HT-29 (cell line): Measurements from ENCODE around the gene HSD11B1L. TPM values are rescaled to one million over a fixed set of nuclear protein-coding genes. Genes with fewer than 3 reads are reported as not detected.
"Not testable (repeated sequence)": the region's sequence is repeated elsewhere in the genome, so short reads cannot be mapped to it uniquely, and the experiment has no call there.

Experiments used
- DNase-seq: peaks from one replicate; pipeline ENCODE4 v3.0.0-alpha.2; 2015; ENCODE audit warnings: low spot score
- total RNA-seq: library from RNA; depleted of rRNA; stranded (reverse); fragments of >200 nt; shearing (Covaris generic); gene quantifications from 2 replicates; pipeline ENCODE4 v1.2.3, GENCODE V29; 2014

HSD11B1L gene
- total RNA-seq, 1 experiment from 2014 or later = 4.1 TPM

DNA sequence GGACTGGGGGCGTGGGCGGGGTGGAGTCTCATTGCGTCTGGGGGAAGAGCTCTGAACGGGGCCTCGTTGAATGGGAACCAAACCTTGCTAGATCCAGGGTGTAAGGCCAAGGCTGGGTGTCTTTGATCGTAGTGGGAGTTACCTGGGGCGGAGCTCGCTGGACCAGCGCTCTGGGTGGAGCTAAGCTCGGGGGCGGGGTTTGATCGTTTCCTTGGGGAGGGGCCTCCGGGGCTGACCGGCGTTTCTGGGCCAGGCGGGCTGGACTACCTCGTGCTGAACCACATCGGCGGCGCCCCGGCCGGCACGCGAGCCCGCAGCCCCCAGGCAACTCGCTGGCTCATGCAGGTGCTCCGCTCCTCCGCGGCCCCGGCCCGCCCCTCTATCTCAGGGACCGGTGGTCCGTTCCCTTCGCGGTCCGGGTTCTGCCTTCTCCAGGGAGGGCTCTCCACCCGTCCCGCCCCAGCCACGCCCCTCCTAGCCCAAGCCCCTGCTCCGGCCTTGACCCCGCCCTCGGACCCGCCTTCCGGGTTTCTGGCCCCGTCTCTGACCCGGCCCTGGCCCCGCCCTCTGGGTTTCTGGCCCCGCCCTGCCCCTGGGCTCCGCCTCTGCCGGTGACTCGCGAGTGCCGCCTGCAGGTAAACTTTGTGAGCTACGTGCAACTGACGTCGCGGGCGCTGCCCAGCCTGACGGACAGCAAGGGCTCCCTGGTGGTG, 6.0 kb downstream of the HSD11B1L start:
- peak; percentile 92 for DNase-seq

DNA sequence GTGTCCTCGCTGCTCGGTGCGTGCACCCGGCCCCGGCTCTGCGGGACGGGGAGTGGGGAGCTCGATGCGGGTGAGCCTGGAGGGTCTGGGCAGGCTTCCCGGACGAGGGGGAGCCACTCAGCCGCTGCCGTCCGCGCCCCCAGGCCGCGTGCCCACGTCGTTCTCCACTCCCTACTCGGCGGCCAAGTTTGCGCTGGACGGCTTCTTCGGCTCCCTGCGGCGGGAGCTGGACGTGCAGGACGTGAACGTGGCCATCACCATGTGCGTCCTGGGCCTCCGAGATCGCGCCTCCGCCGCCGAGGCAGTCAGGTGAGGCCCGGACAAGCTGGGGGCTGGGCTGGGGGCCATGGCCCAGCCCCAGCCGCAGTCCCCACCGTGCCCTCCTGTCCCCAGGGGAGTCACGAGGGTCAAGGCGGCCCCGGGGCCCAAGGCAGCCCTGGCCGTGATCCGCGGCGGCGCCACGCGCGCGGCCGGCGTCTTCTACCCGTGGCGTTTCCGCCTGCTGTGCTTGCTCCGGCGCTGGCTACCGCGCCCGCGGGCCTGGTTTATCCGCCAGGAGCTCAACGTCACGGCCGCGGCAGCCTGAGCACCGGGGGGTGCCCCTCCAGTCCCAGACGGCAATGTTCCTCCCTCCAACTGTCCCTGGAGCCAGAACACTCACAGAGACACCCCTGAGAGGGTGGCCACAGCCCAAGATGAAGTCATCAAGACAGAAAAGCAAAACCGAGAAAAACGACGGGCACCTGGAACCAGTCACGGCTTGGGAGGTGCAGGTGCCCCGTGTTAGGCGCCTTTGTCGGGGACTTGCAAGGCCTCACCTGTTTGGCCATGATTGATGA, 6.8 kb downstream of the HSD11B1L start:
- no peak for DNase-seq

DNA sequence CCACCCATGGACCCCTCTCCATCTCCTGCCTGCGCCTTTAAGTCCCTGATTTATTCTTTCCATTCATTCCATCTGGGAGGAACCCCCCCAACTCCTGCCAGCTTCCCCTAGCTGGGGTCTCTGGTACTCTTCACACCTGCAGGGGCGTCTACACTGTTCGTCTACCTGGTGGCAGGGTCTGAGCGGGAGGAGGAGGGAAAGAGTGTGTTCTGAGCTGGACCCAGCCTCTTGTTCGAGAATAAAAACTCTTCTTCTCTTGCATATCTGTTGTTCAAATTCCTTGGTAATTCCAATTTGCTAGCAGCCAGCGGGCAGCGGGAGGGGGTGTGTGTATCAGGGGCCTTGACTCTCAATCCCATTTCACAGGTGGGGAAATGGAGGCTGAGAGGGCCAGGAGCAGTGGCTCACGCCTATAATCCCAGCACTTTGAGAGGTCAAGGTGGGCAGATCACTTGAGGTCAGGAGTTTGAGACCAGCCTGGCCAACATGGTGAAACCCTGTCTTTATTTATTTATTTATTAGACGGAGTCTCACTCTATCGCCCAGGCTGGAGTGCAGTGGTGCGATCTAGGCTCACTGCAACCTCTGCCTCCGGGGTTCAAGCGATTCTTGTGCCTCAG, 7.5 kb downstream of the HSD11B1L start:
- not testable (repeated sequence) for DNase-seq

DNA sequence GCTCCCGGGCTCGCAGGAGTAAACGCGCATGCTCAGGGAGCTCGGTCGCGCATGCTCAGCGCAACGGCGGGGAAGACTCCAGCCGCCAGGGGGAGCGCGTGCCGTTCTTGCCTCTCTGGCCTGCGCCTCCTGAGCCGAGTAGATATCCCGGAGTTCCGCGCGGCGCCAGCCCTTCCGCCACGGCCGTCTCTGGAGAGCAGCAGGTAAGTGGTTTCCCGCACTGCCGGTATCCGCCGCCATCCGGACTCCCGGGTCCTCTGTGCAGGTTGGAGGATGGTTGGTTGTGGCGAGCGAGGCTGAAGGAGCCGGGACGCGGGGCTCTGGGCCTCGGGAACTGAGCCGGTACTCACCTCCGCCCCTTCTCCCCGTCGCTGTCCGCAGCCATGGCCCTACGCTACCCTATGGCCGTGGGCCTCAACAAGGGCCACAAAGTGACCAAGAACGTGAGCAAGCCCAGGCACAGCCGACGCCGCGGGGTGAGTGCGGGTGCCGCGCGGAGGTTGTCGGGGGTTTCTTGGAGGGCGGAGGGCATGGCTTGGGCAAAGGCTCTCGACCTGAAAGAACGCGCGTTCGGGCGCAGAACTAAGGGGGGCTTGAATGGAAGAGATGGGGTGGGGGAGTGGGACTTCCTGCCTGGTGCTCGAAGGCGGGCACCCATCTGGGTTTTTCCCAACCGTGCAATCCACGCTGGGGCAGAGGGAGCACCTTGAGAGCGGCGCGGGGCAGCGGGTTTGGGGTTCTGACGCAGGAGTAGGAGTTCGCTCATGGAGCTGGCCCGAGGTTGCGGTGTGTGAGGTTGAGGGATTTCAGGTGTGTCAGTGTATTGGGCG, 9.5 kb downstream of the HSD11B1L start, which contains the start of gene RPL36:
RPL36 (plus strand) TSS at position 171 of the 830 bp plus-strand sequence; CDS start at position 384, 213 bp downstream.
- DNase-seq = peak; percentile 93

DNA sequence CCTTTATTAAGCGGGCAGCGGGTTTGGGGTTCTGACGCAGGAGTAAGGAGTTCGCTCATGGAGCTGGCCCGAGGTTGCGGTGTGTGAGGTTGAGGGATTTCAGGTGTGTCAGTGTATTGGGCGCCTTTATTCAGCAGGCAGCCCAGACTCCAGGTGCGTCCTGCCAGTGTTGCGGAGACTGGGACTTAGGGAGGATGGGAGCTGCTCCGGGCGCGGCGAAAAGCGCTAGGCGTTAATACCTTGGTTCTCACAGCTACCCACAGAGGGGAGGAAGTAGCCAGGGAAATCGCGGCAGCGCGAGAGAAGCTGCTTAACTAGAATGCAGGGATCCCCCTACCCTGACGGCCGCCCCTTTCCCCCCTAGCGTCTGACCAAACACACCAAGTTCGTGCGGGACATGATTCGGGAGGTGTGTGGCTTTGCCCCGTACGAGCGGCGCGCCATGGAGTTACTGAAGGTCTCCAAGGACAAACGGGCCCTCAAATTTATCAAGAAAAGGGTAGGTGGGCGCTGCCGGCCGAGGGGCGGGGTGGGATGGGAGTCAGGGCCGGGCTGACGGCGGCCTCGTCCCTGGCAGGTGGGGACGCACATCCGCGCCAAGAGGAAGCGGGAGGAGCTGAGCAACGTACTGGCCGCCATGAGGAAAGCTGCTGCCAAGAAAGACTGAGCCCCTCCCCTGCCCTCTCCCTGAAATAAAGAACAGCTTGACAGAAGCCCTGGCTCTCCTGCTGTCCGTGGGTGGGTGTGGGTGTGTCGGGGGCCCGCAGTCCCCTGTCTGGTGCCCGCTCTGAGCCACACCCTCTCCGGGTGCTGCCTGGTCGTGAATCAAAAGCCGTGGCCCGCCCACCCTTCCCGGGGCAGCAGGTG, 10.4 kb downstream of the HSD11B1L start:
- DNase-seq = peak; percentile 35

DNA sequence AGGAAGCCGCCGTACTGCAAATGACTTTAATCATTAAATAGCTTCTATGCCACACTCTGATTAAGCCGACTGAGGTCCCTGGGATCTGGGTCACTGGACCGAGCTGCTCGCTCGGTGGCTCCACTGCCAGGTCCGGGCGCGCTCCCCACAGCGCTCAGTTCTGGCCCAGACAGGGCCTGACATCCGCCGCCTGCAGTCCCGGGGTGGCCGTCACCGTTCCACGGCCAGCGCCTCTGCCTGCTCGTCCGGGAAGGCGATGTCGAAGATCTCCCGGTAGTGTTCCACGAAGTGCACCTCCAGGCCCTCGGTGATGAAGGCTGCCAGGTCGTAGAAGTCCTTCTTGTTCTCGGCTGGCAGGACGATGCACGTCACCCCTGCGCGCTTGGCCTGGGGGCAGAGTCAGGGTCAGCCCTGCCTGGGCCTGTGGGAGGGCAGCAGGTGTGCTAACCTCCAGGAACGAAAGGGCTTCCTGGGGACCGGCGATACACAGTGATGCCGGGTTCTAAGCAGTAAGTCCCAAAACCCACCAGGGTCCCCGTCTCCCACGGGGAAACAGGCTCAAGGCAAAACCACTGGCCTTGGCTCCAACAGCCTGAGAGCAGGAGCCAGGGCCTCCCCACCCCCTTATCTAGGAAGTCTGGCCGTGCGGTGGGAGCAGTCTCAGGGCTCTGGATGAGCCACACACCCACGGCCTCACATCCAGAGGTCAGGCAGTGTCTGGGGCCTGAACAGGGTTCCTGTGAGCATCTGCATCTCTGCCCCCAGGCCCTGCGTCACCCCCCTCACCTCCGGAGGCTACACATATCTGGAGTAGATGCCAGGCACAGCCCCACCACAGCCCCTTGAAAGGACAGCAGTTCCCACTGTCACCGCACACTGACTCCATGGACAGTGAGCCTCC, 11.2 kb downstream of the HSD11B1L start:
- DNase-seq = no peak

DNA sequence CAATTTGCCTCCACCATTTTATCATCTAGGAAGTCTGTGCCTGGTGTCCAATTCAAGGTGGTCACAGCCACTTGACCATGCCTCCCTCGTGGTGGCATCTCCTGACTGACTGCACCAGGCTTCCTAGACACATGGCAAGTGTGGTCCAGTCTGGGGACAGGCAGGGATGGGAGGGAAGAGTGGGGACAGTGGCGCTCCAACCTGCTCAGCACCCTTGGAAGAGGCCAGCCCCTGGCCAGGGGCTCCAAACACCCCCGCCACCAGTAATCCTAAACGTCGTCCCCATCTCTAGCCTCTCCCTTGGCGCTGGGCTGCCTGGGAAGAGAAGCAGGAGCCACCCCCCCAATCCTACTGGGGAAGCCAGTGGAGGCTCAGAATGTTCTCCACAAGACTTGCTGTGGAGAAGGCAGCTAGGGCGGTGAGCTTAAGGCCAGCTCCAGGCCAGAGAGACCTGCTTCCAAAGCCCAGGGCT, 11.9 kb downstream of the HSD11B1L start:
- no peak for DNase-seq

DNA sequence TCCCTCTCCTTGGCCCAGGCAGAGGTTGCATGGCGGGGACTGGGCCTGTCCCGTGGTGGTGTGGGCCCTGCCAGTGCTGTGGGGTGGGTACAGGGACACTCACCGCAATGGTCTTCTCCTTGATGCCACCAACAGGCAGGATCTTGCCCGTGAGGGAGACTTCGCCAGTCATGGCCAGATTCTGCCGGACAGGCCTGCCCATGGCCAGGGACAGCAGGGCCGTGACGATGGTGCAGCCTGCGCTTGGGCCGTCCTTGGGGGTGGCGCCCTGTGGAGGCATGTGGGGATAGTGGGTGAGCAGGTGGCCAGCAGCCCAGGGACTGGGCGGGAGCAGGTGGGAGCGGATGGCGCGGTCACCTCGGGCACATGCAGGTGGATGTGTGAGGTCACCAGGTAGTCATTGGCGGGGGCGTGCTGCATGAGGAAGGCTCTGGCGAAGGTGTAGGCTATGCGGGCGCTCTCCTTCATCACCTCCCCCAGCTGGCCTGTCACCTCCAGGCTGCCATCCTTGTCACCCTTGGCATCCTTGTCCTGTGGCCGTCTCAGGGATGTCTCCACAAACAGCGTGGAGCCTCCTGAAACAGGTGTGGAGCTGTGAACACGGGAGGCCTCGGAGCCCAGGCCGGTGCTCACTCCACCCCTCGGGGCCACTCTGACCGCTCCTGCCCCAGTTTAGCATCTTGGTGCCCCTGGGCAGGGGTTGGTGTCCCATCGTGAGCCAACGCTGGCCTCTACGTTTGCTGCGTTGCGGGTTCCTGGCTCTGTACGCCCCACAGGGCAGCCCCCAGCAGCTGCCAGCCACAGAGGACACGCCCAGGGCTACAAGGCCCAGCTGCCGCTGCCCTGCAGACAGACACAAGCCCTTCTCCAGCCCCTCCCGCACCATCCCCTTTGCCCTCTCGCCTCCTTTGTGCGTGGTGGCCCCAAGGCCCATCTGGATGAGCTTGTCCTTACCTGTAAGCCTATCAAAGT, 12.7 kb downstream of the HSD11B1L start:
- no peak for DNase-seq

DNA sequence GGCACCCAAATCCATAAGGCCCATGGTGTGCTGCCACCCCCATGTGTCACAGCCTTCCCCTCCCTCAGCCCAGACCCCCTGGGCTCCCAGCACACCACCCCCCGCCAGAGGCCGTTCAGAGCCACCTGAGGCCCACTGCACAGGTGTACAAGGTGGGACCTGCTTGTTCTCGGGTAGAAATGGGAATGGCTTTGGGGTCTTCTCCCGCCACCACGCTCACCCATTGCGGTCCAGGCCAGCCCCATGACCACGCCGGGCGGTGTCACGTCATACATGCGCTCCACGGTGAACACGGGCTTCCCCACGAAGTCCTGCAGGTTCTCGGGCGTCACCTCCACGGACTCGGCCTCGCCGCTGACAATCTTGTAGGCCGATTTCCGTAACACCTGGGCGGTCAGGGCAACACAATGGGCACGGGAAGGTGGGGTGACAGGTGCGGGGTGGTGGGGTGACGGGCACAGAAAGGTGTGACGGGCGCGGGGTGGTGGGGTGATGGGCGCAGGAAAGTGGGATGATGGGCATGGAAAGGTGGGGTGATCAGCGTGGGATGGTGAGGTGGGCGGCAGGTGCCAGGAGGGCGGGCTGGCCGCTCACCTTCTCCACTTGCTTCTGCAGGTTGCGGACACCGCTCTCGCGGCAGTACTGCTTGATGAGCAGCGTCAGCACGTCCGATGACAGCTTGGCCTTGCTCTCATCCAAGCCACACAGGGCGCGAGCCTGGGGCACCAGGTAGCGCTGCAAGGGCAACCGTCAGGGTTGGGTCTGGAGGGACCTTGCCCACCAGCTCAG, 13.5 kb downstream of the HSD11B1L start:
- no peak for DNase-seq

DNA sequence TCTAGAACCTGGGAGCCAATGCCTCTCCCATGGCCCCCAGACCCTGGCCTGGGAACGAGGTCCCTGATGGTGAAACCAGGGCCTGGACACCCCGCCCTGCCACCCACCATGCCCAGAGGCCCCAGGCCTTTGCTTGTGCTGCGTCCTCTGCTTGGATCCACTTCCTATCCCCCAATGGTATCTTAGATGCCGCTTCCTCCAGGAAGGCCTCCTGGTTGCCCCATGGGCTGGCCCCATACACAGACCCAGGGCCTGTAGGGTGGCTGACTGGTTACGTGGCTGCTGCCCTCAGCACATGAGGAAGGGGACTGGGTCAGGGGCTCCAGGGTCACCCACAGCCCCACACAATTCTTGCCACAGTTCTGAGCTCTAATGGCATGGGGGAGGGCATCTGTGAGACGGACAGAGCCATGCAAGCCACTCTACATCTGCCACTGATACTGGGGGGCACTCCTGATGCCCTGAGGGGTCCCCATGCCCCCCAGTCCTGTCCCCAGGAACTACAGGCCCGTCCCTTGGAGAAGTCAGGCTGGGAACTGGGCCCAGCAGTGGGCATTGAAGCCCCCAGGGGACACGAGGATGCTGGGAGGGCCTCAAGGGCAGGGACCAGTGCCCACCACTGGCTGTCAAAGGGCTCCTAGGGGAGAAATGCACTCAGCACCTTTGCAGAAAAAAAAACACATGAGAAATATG, 14.3 kb downstream of the HSD11B1L start:
- no peak for DNase-seq

DNA sequence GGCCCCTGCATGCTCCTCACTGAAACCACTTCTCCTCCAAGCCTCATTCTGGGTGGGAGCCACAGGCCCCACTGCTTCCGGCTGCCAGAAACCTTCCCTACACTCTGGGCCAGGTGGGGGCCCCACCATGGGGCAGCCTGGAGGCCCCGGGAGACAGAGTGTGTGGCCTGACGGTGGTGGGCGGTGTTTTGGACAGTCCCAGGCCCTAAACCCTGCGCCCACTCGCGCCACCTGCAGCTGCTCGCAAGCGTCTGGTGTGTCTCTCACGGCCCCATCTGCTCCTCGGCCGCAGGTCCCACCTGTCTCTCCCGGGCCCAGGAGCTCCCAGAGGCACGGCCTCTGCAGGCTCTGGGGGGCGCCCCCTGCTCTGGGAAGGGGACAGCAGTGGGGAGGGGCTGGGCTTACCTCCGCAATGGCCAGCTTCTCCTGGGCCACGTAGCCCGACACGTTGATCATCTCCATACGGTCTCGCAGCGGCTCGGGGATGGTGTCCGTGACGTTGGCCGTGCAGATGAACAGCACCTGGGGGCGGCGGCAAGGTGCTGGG, 14.9 kb downstream of the HSD11B1L start:
- DNase-seq = no peak

DNA sequence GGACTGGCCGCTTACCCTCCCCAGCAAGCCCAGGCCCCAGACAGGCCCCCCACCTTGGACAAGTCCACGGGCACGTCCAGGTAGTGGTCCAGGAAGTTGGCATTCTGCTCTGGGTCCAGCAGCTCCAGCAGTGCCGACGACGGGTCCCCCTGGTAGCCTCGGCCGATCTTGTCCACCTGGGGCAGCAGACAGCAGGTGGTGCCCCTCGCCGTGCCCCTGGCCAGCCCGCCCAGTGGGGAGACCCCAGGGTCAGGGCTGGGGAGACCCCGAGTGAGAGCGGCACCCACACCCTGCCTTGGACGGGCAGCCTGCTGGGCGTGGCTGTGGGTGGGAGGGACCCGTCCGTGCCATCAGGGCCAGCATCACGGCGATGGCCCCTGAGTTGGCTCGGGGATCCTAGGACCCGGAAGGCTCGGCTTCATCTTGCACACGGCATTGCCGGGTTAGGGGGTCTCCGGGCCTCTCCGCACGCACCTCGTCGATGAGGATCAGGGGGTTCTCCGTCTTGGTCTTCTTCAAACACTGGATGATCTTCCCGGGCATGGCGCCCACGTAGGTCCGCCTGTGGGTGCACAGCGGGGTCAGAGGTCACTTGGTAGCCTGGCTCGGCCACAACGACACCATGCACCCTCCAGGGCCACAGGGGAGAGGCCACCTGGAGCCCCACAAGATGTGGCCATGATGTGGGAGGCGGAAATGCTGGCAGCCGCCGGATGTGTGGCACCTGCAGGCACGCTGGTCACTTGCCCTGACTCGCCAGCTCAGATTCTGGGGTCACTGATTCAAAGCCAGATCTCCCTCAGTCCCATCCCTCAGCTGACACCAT, 15.6 kb downstream of the HSD11B1L start:
- no peak for DNase-seq

DNA sequence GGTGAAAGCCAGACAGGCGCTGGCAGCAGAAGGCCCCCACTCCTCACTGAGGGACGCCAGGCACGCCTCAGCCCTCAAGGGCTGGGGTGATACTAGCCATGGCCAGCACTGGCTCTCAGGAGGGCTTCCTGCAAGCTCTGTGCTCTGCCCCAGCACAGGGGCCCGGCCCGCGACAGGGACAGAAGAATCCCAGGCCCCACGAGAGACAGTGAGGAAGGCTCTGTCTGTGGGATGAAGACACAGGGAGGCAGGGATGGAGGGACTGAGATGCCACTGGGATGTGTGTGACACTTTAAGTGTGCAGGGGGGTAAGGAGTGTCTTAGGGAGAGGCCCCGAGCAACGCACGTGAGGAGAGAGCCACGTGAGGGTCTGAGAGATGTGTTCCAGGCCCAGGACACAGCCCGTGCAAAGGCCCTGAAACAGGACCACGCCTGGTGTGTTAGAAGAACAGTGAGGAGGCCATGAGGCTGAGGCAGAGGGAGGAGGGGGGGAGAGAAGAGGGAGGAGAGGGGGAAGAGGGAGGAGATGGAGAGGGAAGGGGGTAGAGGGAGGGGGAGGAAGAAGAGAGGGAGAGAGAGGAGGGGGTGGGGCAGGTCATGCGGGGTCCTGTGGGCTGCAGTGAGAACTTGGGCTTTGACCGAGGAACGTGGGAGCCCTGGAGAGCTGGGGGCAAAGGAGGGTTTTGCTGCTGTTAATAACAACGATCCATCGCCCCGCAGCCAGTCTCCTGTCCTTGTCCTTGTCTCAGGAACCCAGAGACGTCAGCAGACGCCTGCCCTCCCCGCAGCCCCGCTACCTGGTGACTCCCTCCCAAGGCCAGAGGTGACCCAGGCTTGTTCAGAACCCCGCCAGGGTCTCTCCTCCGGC, 16.4 kb downstream of the HSD11B1L start:
- DNase-seq = no peak

DNA sequence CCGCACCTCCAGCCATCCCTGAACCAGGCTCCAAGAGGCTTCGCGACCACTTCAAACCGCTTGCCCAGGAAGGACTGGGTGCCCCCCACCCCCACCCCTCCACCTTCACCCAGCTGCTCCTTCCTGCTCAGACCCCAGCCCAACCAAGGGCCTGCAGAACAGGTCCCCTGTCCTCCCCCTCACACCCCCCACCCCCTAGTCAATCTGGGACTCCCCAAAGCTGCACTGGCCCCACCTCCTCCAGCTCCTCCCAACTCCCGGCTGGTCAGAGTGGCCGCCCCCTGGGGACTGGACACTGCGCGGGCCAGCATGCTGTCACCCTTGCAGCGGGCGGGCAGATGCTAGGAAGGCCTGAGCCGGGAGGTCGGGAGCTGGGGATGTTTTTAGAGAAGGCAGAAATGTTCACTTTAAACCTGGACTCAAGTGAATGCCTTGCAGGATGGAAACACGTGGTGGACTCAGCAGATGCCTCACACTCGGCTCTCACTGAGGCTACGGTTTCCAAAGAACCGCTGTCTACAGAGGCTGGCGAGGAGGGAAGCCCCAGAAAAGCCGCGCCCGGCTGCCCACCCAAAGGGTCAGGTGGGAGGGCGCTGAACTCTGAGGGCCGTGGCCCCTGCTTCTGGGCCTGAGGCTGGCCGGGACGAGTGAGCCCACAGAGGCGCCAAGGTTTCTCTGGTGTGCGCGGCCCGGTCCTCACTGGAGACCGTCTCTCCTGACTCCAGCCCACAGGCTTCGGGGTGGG, 17.2 kb downstream of the HSD11B1L start:
- no peak for DNase-seq
